Measurements from ENCODE around the gene CALM3.

The CALM3 gene

GRCh38 chr19:46600384-46601317, 479 bp upstream of the CALM3 start:
- no peaks in the 10 kb centered on the region for H3K9me3 ChIP-seq (ENCODE audit: control insufficient read depth, insufficient read depth, low read depth, low read length)
- no peaks in the 10 kb centered on the region for H3K27me3 ChIP-seq (ENCODE audit: control insufficient read depth, insufficient read depth, low read length)
- H3K4me1 ChIP-seq (ENCODE audit: control insufficient read depth, insufficient read depth, low read length): peaks cover 18% of the 10 kb centered on the region
- peaks cover 4% of the 10 kb centered on the region for H3K36me3 ChIP-seq (ENCODE audit: control insufficient read depth, insufficient read depth, low read length)
- peak overlapping the region; percentile 92 for H3K4me3 ChIP-seq (ENCODE audit: low read depth, low read length)
- peak overlapping the region; percentile 100 for H3K9ac ChIP-seq (ENCODE audit: low read length)
- peak overlapping the region; percentile 100 for H3K27ac ChIP-seq (ENCODE audit: low read depth, low read length)

GRCh38 chr19:46602392-46603194, 1.5 kb downstream of the CALM3 start:
- H3K27me3 ChIP-seq (ENCODE audit: control insufficient read depth, insufficient read depth, low read length): no peaks in the 10 kb centered on the region
- H3K27ac ChIP-seq (ENCODE audit: low read depth, low read length): no peak overlapping the region
- peak overlapping the region; percentile 55 for H3K9ac ChIP-seq (ENCODE audit: low read length)
- peaks cover 18% of the 10 kb centered on the region for H3K4me1 ChIP-seq (ENCODE audit: control insufficient read depth, insufficient read depth, low read length)
- peak overlapping the region; percentile 92 for H3K4me3 ChIP-seq (ENCODE audit: low read depth, low read length)
- H3K36me3 ChIP-seq (ENCODE audit: control insufficient read depth, insufficient read depth, low read length): peaks cover 24% of the 10 kb centered on the region
- H3K9me3 ChIP-seq (ENCODE audit: control insufficient read depth, insufficient read depth, low read depth, low read length): no peaks in the 10 kb centered on the region

GRCh38 chr19:46603195-46603637, 2.1 kb downstream of the CALM3 start:
- no peak overlapping the region for H3K27ac ChIP-seq (ENCODE audit: low read depth, low read length)

GRCh38 chr19:46603752-46604231, 2.7 kb downstream of the CALM3 start:
- peak overlapping the region; percentile 92; the same call in 1 of the 2 replicates for H3K4me3 ChIP-seq (ENCODE audit: low read depth, low read length)
- no peaks in the 10 kb centered on the region for H3K27me3 ChIP-seq (ENCODE audit: control insufficient read depth, insufficient read depth, low read length)
- no peak overlapping the region for H3K9ac ChIP-seq (ENCODE audit: low read length)
- H3K4me1 ChIP-seq (ENCODE audit: control insufficient read depth, insufficient read depth, low read length): peaks cover 18% of the 10 kb centered on the region
- no peaks in the 10 kb centered on the region for H3K9me3 ChIP-seq (ENCODE audit: control insufficient read depth, insufficient read depth, low read depth, low read length)
- peaks cover 36% of the 10 kb centered on the region for H3K36me3 ChIP-seq (ENCODE audit: control insufficient read depth, insufficient read depth, low read length)
- H3K27ac ChIP-seq (ENCODE audit: low read depth, low read length): no peak overlapping the region

More at GRCh38 chr19:46603195-46603637, 2.1 kb downstream of the CALM3 start:
- Histone ChIP-seq H3K9me3 (ENCODE audit: control insufficient read depth, insufficient read depth, low read depth, low read length) (no peaks in the 10 kb centered on the region), H3K4me1 (ENCODE audit: control insufficient read depth, insufficient read depth, low read length) (peaks cover 18% of the 10 kb centered on the region), H3K9ac (ENCODE audit: low read length) (peak overlapping the region; percentile 55), H3K4me3 (ENCODE audit: low read depth, low read length) (peak overlapping the region; percentile 92), H3K27me3 (ENCODE audit: control insufficient read depth, insufficient read depth, low read length) (no peaks in the 10 kb centered on the region), H3K36me3 (ENCODE audit: control insufficient read depth, insufficient read depth, low read length) (peaks cover 30% of the 10 kb centered on the region)

GRCh38 chr19:46604781-46605355, 3.7 kb downstream of the CALM3 start:
- Histone ChIP-seq H3K27me3 (ENCODE audit: control insufficient read depth, insufficient read depth, low read length) (no peaks in the 10 kb centered on the region), H3K9ac (ENCODE audit: low read length) (no peak overlapping the region), H3K4me3 (ENCODE audit: low read depth, low read length) (no peak overlapping the region), H3K4me1 (ENCODE audit: control insufficient read depth, insufficient read depth, low read length) (peaks cover 18% of the 10 kb centered on the region), H3K36me3 (ENCODE audit: control insufficient read depth, insufficient read depth, low read length) (peaks cover 47% of the 10 kb centered on the region), H3K27ac (ENCODE audit: low read depth, low read length) (no peak overlapping the region), H3K9me3 (ENCODE audit: control insufficient read depth, insufficient read depth, low read depth, low read length) (no peaks in the 10 kb centered on the region)

GRCh38 chr19:46605356-46605821, 4.3 kb downstream of the CALM3 start:
- H3K36me3 ChIP-seq (ENCODE audit: control insufficient read depth, insufficient read depth, low read length): peaks cover 51% of the 10 kb centered on the region

GRCh38 chr19:46606019-46606418, 4.9 kb downstream of the CALM3 start:
- peaks cover 57% of the 10 kb centered on the region for H3K36me3 ChIP-seq (ENCODE audit: control insufficient read depth, insufficient read depth, low read length)
- H3K9me3 ChIP-seq (ENCODE audit: control insufficient read depth, insufficient read depth, low read depth, low read length): no peaks in the 10 kb centered on the region
- no peak overlapping the region for H3K9ac ChIP-seq (ENCODE audit: low read length)
- H3K27me3 ChIP-seq (ENCODE audit: control insufficient read depth, insufficient read depth, low read length): no peaks in the 10 kb centered on the region
- H3K4me3 ChIP-seq (ENCODE audit: low read depth, low read length): no peak overlapping the region
- no peak overlapping the region for H3K27ac ChIP-seq (ENCODE audit: low read depth, low read length)
- peaks cover 18% of the 10 kb centered on the region for H3K4me1 ChIP-seq (ENCODE audit: control insufficient read depth, insufficient read depth, low read length)

More at GRCh38 chr19:46605356-46605821, 4.3 kb downstream of the CALM3 start:
- no peak overlapping the region for H3K9ac ChIP-seq (ENCODE audit: low read length)
- no peaks in the 10 kb centered on the region for H3K9me3 ChIP-seq (ENCODE audit: control insufficient read depth, insufficient read depth, low read depth, low read length)
- no peaks in the 10 kb centered on the region for H3K27me3 ChIP-seq (ENCODE audit: control insufficient read depth, insufficient read depth, low read length)
- H3K4me3 ChIP-seq (ENCODE audit: low read depth, low read length): no peak overlapping the region
- H3K27ac ChIP-seq (ENCODE audit: low read depth, low read length): no peak overlapping the region
- H3K4me1 ChIP-seq (ENCODE audit: control insufficient read depth, insufficient read depth, low read length): peaks cover 18% of the 10 kb centered on the region

GRCh38 chr19:46606681-46607447, 5.7 kb downstream of the CALM3 start:
- H3K27me3 ChIP-seq (ENCODE audit: control insufficient read depth, insufficient read depth, low read length): no peaks in the 10 kb centered on the region
- H3K27ac ChIP-seq (ENCODE audit: low read depth, low read length): no peak overlapping the region
- no peak overlapping the region for H3K9ac ChIP-seq (ENCODE audit: low read length)
- no peaks in the 10 kb centered on the region for H3K9me3 ChIP-seq (ENCODE audit: control insufficient read depth, insufficient read depth, low read depth, low read length)
- H3K4me1 ChIP-seq (ENCODE audit: control insufficient read depth, insufficient read depth, low read length): peaks cover 18% of the 10 kb centered on the region
- H3K4me3 ChIP-seq (ENCODE audit: low read depth, low read length): no peak overlapping the region
- H3K36me3 ChIP-seq (ENCODE audit: control insufficient read depth, insufficient read depth, low read length): peaks cover 57% of the 10 kb centered on the region

GRCh38 chr19:46607448-46607841, 6.3 kb downstream of the CALM3 start:
- Histone ChIP-seq H3K27ac (ENCODE audit: low read depth, low read length) (no peak overlapping the region), H3K4me1 (ENCODE audit: control insufficient read depth, insufficient read depth, low read length) (peaks cover 16% of the 10 kb centered on the region), H3K36me3 (ENCODE audit: control insufficient read depth, insufficient read depth, low read length) (peaks cover 57% of the 10 kb centered on the region), H3K27me3 (ENCODE audit: control insufficient read depth, insufficient read depth, low read length) (no peaks in the 10 kb centered on the region), H3K9ac (ENCODE audit: low read length) (no peak overlapping the region), H3K9me3 (ENCODE audit: control insufficient read depth, insufficient read depth, low read depth, low read length) (no peaks in the 10 kb centered on the region), H3K4me3 (ENCODE audit: low read depth, low read length) (no peak overlapping the region)

- Histone ChIP-seq H3K36me3 (ENCODE audit: control insufficient read depth, insufficient read depth, low read length) (peaks cover 57% of the 10 kb centered on the region), H3K4me1 (ENCODE audit: control insufficient read depth, insufficient read depth, low read length) (peaks cover 9% of the 10 kb centered on the region), H3K9me3 (ENCODE audit: control insufficient read depth, insufficient read depth, low read depth, low read length) (no peaks in the 10 kb centered on the region), H3K4me3 (ENCODE audit: low read depth, low read length) (no peak overlapping the region), H3K27me3 (ENCODE audit: control insufficient read depth, insufficient read depth, low read length) (no peaks in the 10 kb centered on the region), H3K9ac (ENCODE audit: low read length) (no peak overlapping the region), H3K27ac (ENCODE audit: low read depth, low read length) (no peak overlapping the region)
Observed at GRCh38 chr19:46608178-46608577, 7.0 kb downstream of the CALM3 start.

Data from HUES6 (cell line).